ENCODE data around the gene ZNF410.

DNA sequence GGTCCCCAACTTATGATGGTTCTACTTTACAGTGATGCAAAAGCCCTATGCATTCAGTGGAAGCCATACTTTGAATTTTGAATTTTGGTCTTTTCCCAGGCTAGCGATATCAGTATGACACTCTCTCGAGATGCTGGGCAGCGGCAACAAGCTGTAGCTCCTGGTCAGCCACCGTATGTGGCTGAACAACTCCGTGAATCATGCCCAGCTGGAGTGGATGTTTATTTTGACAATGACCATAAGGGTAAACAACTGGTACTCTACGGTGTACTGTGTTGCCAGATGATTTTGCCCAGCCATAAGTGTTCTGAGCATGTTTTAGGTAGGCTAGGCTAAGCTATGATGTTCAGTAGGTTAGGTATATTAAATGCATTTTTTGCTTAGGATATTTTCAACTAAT is 8.2 kb upstream of the ZNF410 start:
- TF ChIP-seq POLR2A (IDR thresholded peaks at IDR 0.05) (no peak), POLR2AphosphoS5 (IDR thresholded peaks at IDR 0.05) (no peak), EP300 (IDR thresholded peaks at IDR 0.05; ENCODE audit: low read depth) (no peak)
- TF ChIP-seq, protein P1, sequence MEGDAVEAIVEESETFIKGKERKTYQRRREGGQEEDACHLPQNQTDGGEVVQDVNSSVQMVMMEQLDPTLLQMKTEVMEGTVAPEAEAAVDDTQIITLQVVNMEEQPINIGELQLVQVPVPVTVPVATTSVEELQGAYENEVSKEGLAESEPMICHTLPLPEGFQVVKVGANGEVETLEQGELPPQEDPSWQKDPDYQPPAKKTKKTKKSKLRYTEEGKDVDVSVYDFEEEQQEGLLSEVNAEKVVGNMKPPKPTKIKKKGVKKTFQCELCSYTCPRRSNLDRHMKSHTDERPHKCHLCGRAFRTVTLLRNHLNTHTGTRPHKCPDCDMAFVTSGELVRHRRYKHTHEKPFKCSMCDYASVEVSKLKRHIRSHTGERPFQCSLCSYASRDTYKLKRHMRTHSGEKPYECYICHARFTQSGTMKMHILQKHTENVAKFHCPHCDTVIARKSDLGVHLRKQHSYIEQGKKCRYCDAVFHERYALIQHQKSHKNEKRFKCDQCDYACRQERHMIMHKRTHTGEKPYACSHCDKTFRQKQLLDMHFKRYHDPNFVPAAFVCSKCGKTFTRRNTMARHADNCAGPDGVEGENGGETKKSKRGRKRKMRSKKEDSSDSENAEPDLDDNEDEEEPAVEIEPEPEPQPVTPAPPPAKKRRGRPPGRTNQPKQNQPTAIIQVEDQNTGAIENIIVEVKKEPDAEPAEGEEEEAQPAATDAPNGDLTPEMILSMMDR (IDR thresholded peaks at IDR 0.05), result no peak
